SK-N-SH (cell line): Measurements from ENCODE around the gene PIGW. TPM values are rescaled to one million over a fixed set of nuclear protein-coding genes. Genes with fewer than 3 reads are reported as not detected.

Experiments
- CTCF ChIA-PET: fragments of 300-600, 350-600 bp; formaldehyde crosslinking; extraction: SDS; loops from one replicate; lab custom pipeline; 2021; lab: Yijun Ruan, JAX
- POLR2A ChIA-PET: fragments of 350-600 bp; sonication (Branson Sonifier 250); formaldehyde crosslinking; extraction: SDS; loops from one replicate; lab custom pipeline; 2020; ENCODE audit warnings: antibody characterized with exemption, inconsistent platforms; lab: Yijun Ruan, JAX
- DNase-seq: peaks from one replicate; pipeline ENCODE4 v3.0.0; 2012
- H2AFZ ChIP-seq: fragments of 200-600 bp; sonication (generic); 2 replicates; pipeline ENCODE4 v1.8.1; 2016; ENCODE audit warnings: antibody characterized with exemption, mild to moderate bottlenecking, low read depth
- H3F3A ChIP-seq: fragments of 200-600 bp; sonication (generic); replicated peaks from 2 replicates; pipeline ENCODE3; 2016; ENCODE audit warnings: antibody characterized with exemption, mild to moderate bottlenecking; ENCODE audit not compliant: insufficient read depth
- H3K27ac ChIP-seq, 2 experiments: fragments of 200-500 bp in 1 of 2; fragments of 200-600 bp in 1 of 2; sonication (Bioruptor generic) in 1 of 2; sonication (generic), shearing (Covaris generic) in 1 of 2; 2 replicates each; pipeline versions ENCODE4 v1.5.1 to v1.6.1; 2014 to 2016; ENCODE audit warnings: low read depth in 2 of 2, inconsistent platforms in 1 of 2, low read length in 1 of 2, mild to moderate bottlenecking in 1 of 2, mixed read lengths in 1 of 2
- H3K27me3 ChIP-seq: fragments of 200-600 bp; sonication (generic), shearing (Covaris generic); 2 replicates; pipeline ENCODE4 v1.6.1; 2016; ENCODE audit warnings: mixed run types; ENCODE audit not compliant: insufficient read depth
- H3K36me3 ChIP-seq, 2 experiments: fragments of 200-500 bp in 1 of 2; fragments of 200-600 bp in 1 of 2; sonication (Bioruptor generic) in 1 of 2; sonication (generic) in 1 of 2; replicated peaks in 1 of 2; 2 replicates each; pipeline versions ENCODE3 to v1.5.1; 2014 to 2016; ENCODE audit warnings: low read length in 1 of 2, mild to moderate bottlenecking in 1 of 2; ENCODE audit not compliant: insufficient read depth in 2 of 2, control insufficient read depth in 1 of 2
- H3K4me1 ChIP-seq, 2 experiments: fragments of 200-500 bp in 1 of 2; fragments of 200-600 bp in 1 of 2; sonication (Bioruptor generic) in 1 of 2; sonication (generic), shearing (Covaris generic) in 1 of 2; 2 replicates each; pipeline versions ENCODE4 v1.5.1 to v1.6.1; 2014 to 2016; ENCODE audit warnings: low read depth in 1 of 2, low read length in 1 of 2, mixed run types in 1 of 2; ENCODE audit not compliant: insufficient read depth in 2 of 2, control insufficient read depth in 1 of 2
- H3K4me2 ChIP-seq: fragments of 200-600 bp; sonication (generic), shearing (Covaris generic); 2 replicates; pipeline ENCODE4 v1.6.1; 2017; ENCODE audit warnings: mixed run types
- H3K4me3 ChIP-seq, 2 experiments: fragments of 200-500 bp in 1 of 2; fragments of 200-600 bp in 1 of 2; sonication (Bioruptor generic) in 1 of 2; sonication (generic), shearing (Covaris generic) in 1 of 2; 2 replicates each; pipeline versions ENCODE4 v1.5.1 to v1.8.1; 2014 to 2016; ENCODE audit warnings: low read depth in 2 of 2, inconsistent platforms in 1 of 2, low read length in 1 of 2, mild to moderate bottlenecking in 1 of 2, mixed read lengths in 1 of 2, moderate library complexity in 1 of 2
- H3K79me2 ChIP-seq: fragments of 200-600 bp; sonication (generic); 2 replicates; pipeline ENCODE4 v1.8.1; 2017; ENCODE audit warnings: mild to moderate bottlenecking; ENCODE audit not compliant: insufficient read depth
- H3K9ac ChIP-seq: fragments of 200-600 bp; sonication (generic); 2 replicates; pipeline ENCODE4 v1.6.1; 2017; ENCODE audit warnings: mixed run types
- H3K9me2 ChIP-seq: fragments of 200-600 bp; sonication (generic); 2 replicates; pipeline ENCODE4 v1.6.1; 2017; ENCODE audit warnings: mixed run types
- H3K9me3 ChIP-seq: fragments of 200-600 bp; sonication (generic); 2 replicates; pipeline ENCODE4 v1.6.1; 2017; ENCODE audit warnings: mixed run types, mild to moderate bottlenecking, moderate library complexity
- H4K20me1 ChIP-seq: fragments of 200-600 bp; sonication (generic); 2 replicates; pipeline ENCODE4 v1.6.1; 2017; ENCODE audit warnings: mild to moderate bottlenecking, mixed run types; ENCODE audit not compliant: insufficient read depth
- CHD2 ChIP-seq: fragments of 150-350 bp; IDR thresholded peaks from 2 replicates; pipeline ENCODE4 v1.6.1; 2018; ENCODE audit warnings: low read length; ENCODE audit not compliant: partially characterized antibody
- ELF1 ChIP-seq: IDR thresholded peaks from 2 replicates; pipeline ENCODE4 v1.4.0; 2012
- GABPA ChIP-seq: IDR thresholded peaks from 2 replicates; pipeline ENCODE4 v1.4.0; 2012; ENCODE audit warnings: low read depth, mild to moderate bottlenecking
- GATA2 ChIP-seq: sonication (generic); formaldehyde crosslinking; IDR thresholded peaks from 2 replicates; pipeline ENCODE4 v1.5.0; 2020; ENCODE audit warnings: mild to moderate bottlenecking, missing genetic modification reagents
- JUND ChIP-seq: IDR thresholded peaks from 2 replicates; pipeline ENCODE4 v1.4.0; 2012
- MEF2A ChIP-seq: IDR thresholded peaks from 2 replicates; pipeline ENCODE4 v1.4.0; 2012; ENCODE audit warnings: low read depth, borderline replicate concordance
- NFIC ChIP-seq: IDR thresholded peaks from 2 replicates; pipeline ENCODE4 v1.4.0; 2012; ENCODE audit warnings: borderline replicate concordance
- NRF1 ChIP-seq: IDR thresholded peaks from 2 replicates; pipeline ENCODE4 v1.6.1; 2012; ENCODE audit warnings: low read depth, mild to moderate bottlenecking, low read length
- RCOR1 ChIP-seq: fragments of 150-350 bp; IDR thresholded peaks from 2 replicates; pipeline ENCODE4 v1.6.1; 2017; ENCODE audit warnings: antibody characterized with exemption, low read length
- SIN3A ChIP-seq: IDR thresholded peaks from 2 replicates; pipeline ENCODE4 v1.6.1; 2012; ENCODE audit warnings: low read depth, mild to moderate bottlenecking, low read length, moderate library complexity, borderline replicate concordance
- TAF1 ChIP-seq: IDR thresholded peaks from 2 replicates; pipeline ENCODE4 v1.6.1; 2012; ENCODE audit warnings: low read depth, mild to moderate bottlenecking, low read length, moderate library complexity, borderline replicate concordance
- YY1 ChIP-seq: IDR thresholded peaks from 2 replicates; pipeline ENCODE4 v1.4.0; 2012; ENCODE audit warnings: low read depth, mild to moderate bottlenecking
- WGBS: methylation state at CpG from one replicate; pipeline ENCODE4 v1.1.6; 2017; ENCODE audit warnings: low lambda C conversion rate; 5-methylcytosine and 5-hydroxymethylcytosine counted together
- polyA plus RNA-seq, 3 experiments: library from polyadenylated mRNA; depleted of rRNA; stranded (reverse); fragments of >200 nt; gene quantifications; 2 replicates each; pipeline ENCODE4 v1.2.3, GENCODE V29; 2012
- TF ChIP-seq, protein P1 (sequence below): fragments of 150-350 bp; IDR thresholded peaks from 2 replicates; pipeline ENCODE4 v1.6.1; 2016; ENCODE audit warnings: mild to moderate bottlenecking, low read depth, low read length
- TF ChIP-seq, protein P2 (sequence below): IDR thresholded peaks from 2 replicates; pipeline ENCODE4 v1.4.0; 2012; ENCODE audit warnings: low read depth, borderline replicate concordance
- TF ChIP-seq, protein P3 (sequence below): IDR thresholded peaks from 2 replicates; pipeline ENCODE4; 2012
- TF ChIP-seq, protein P4 (sequence below): IDR thresholded peaks from 2 replicates; pipeline ENCODE4 v1.4.0; 2012; ENCODE audit warnings: low read depth

Gene PIGW
- polyA plus RNA-seq, 1 of the 3 experiments (the other 2 are of a cell fraction) = 10.1 TPM

DNA sequence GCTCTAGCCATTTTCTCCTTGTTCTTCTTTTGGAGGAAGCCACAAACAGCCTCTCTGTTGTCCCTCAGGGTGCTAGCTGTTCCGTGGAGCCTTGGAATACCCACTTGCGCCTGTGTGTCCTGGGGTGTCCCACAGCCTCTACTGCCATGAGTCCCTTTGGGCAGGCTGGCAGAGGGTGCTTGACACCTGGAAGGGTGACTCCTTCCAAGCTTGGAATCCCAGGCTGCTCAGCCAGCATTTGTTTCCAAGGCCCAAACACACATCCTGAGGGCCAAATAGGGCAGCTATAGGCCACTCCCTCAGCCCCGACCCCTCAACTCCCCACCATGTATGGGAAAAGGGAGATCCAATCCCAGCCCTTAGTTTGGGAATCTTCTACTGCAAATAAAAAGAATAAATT lies 33.4 kb upstream of the PIGW start (continued):
- TF ChIP-seq, protein P1, sequence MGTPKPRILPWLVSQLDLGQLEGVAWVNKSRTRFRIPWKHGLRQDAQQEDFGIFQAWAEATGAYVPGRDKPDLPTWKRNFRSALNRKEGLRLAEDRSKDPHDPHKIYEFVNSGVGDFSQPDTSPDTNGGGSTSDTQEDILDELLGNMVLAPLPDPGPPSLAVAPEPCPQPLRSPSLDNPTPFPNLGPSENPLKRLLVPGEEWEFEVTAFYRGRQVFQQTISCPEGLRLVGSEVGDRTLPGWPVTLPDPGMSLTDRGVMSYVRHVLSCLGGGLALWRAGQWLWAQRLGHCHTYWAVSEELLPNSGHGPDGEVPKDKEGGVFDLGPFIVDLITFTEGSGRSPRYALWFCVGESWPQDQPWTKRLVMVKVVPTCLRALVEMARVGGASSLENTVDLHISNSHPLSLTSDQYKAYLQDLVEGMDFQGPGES = no peak
- no peak for TF ChIP-seq SIN3A
- TF ChIP-seq MEF2A = no peak
- TF ChIP-seq YY1 = no peak
- TF ChIP-seq, protein P2, sequence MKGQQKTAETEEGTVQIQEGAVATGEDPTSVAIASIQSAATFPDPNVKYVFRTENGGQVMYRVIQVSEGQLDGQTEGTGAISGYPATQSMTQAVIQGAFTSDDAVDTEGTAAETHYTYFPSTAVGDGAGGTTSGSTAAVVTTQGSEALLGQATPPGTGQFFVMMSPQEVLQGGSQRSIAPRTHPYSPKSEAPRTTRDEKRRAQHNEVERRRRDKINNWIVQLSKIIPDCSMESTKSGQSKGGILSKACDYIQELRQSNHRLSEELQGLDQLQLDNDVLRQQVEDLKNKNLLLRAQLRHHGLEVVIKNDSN = no peak
- no peak for TF ChIP-seq NRF1
- TF ChIP-seq, all 33 proteins: peak for 0

DNA sequence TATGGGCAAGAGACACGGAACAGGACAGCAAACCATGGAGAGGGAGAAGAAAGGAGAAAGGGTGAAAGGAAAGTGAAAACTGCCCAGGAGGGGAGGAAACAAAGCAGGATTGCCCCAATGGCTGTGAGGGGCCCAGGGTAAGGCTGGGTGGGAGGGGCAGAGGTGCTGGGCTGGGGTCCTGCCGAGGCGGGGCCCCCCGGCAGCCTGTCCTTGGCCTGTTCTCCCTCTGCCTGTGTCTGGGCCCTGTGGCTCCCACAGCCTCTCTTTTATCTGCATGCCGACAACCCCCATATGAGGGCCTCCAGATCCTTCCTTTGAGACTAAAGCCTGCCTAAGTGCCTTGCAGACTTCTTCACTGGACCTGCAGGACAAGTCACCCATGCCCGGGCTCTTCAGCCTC lies 32.8 kb upstream of the PIGW start:
- Histone ChIP-seq H2AFZ (no peak overlapping the region), H3K9me3 (no peaks in the 10 kb centered on the region), H3K9ac (no peak overlapping the region), H3K27ac (no peak overlapping the region), H3K4me1 (peaks cover 0 to 22% of the 10 kb centered on the region in 2 experiments; a peak in 1 of 4 replicates), H3K9me2 (no peaks in the 10 kb centered on the region), H3K36me3 (peaks cover 27 to 43% of the 10 kb centered on the region in 2 experiments), H3K79me2 (no peaks in the 10 kb centered on the region), H3K4me2 (no peak overlapping the region), H3K4me3 (no peak overlapping the region), H4K20me1 (no peaks in the 10 kb centered on the region), H3K27me3 (no peaks in the 10 kb centered on the region), H3F3A (no peaks in the 10 kb centered on the region)
- WGBS = 98% methylated on average over 6 of the region's 6 CpGs
- ChIA-PET POLR2A (no interaction called here), CTCF (no interaction called here)
- no peak for DNase-seq
- TF ChIP-seq TAF1 (no peak), SIN3A (no peak), NFIC (no peak), RCOR1 (no peak), ELF1 (no peak), YY1 (no peak), GATA2 (CRISPR knock-in tag) (no peak), JUND (no peak), GABPA (no peak), CHD2 (no peak)
- TF ChIP-seq, protein P3, sequence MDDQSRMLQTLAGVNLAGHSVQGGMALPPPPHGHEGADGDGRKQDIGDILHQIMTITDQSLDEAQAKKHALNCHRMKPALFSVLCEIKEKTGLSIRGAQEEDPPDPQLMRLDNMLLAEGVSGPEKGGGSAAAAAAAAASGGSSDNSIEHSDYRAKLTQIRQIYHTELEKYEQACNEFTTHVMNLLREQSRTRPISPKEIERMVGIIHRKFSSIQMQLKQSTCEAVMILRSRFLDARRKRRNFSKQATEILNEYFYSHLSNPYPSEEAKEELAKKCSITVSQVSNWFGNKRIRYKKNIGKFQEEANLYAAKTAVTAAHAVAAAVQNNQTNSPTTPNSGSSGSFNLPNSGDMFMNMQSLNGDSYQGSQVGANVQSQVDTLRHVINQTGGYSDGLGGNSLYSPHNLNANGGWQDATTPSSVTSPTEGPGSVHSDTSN = no peak
- TF ChIP-seq, protein P2 = no peak
- TF ChIP-seq, protein P4, sequence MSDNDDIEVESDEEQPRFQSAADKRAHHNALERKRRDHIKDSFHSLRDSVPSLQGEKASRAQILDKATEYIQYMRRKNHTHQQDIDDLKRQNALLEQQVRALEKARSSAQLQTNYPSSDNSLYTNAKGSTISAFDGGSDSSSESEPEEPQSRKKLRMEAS = no peak
